ENCODE data around the gene TECPR1.
A peak's percentile ranks its signal among the peaks of the same experiment; 100 is the strongest.

TECPR1 gene, protein sequence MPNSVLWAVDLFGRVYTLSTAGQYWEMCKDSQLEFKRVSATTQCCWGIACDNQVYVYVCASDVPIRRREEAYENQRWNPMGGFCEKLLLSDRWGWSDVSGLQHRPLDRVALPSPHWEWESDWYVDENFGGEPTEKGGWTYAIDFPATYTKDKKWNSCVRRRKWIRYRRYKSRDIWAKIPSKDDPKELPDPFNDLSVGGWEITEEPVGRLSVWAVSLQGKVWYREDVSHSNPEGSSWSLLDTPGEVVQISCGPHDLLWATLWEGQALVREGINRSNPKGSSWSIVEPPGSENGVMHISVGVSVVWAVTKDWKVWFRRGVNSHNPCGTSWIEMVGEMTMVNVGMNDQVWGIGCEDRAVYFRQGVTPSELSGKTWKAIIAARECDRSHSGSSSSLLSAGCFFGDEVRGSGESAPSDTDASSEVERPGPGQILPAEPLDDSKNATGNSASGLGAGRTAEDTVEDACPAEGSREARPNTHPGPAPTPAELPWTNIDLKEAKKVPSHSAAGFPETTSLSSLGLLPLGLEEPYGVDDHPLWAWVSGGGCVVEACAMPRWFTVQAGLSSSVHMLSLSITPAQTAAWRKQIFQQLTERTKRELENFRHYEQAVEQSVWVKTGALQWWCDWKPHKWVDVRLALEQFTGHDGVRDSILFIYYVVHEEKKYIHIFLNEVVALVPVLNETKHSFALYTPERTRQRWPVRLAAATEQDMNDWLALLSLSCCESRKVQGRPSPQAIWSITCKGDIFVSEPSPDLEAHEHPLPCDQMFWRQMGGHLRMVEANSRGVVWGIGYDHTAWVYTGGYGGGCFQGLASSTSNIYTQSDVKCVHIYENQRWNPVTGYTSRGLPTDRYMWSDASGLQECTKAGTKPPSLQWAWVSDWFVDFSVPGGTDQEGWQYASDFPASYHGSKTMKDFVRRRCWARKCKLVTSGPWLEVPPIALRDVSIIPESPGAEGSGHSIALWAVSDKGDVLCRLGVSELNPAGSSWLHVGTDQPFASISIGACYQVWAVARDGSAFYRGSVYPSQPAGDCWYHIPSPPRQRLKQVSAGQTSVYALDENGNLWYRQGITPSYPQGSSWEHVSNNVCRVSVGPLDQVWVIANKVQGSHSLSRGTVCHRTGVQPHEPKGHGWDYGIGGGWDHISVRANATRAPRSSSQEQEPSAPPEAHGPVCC

DNA sequence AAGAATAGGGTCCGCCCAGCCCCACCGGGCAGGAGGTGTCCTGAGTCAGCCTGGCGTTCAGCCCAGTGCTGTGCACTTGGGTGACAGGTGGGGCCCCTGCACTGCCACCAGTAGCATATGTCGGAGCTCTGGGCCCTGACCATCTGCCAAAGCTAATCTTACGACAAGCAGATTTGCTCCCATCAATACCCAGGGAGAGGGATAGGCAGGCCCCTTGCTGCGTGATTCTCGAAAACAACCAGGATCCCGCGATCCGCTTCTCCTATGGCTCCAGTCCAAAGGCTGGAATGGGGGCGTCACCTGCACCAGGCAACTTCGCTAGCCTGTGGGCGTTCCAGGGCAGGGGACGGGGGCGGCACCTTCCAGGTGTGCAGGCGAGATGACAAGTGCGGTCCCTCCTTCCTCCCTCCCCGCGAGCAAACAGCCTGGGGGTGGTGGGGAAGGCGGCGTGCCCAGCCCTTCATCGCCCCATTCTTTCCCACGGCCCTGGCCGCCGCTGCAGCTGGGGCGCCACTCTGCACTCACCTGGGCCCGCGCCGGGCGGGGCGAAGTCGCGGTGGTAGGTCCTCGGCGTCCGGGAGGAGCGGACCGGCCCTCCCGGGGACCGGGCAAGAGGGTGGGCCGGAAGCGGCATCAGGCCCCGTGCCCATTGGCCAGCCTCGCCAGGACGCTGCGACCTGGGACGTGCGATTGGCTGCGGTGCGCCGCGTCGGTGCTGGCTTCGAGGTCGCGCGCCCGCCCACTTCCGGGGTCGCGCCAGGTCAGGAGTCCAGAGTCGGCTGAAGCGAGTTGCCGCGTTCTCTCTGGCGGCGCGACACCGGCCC is at the start of gene TECPR1:
TECPR1 (minus strand) TSS at position 632 of the 824 bp plus-strand sequence. CDS start 6,086 bp downstream, outside the sequence.
- DNase-seq (ENCODE audit: low read depth), result peak; percentile 75

DNA sequence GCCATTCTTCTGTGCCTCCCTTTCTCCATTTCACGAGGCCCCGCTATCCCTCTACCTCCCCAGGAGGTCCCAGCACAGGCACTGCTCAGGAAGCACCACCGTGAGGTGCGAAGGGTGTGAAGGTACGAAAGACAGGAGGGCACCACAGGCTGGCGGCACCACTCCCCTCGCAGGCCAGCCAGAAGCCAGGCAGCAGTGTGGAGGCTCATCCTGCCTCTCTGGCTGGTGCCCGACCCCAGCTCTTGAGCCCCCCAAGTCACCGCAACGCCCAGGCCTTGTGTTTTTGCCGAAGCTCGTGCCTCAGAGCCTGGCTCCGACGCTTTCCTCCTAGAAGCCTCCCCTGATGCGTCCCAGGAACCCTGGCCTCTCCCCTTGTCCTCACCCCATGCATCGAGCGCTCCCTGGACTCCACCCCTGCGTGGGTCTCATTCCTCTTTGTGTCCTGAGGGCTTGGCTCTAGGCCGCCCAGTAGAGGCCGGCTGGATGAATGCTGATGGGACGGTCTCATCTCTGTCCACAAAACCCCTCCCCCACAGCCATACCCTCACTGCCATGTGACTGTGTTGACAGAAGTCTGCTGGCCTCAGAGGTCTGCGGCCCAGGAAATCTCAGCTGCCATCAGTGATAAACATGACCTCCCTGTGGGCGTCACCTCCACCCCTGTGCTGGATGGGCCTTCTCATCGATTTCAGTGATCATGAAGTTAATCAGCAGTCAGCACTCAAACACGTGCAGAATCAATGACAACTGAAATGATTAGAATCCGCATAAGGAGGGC is 48.8 kb upstream of the TECPR1 start:
- DNase-seq (ENCODE audit: low read depth), result no peak

DNA sequence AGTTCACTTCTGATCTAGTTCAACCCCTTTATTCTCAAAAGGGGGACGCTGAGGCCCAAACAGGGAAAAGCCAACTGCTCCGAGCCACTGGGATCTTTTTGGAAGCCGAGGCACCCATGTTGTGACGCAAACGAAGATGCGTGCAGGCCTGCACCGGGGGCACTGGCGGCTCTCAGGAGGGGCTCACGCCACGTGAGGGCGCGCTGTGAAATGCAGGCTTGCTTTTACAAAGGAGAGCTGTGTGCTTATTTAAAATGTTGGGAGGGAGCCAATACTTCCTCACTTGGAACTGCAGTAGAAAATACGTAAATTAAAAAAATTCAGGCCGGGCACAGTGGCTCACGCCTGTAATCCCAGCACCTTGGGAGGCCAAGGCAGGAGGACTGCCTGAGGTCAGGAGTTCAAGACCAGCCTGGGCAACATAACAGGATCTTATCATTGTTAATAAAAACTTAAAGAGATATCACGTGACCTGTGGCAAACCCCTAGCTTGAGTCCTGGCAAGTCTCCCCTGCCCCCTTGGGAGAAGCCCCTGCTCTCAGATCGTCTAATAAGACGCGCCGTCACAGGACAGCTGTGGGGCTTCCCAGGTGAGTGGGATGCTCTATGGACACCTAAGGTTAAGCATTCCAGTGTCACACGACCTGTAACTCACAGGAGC is 45.7 kb upstream of the TECPR1 start:
- no peak for DNase-seq (ENCODE audit: low read depth)

DNA sequence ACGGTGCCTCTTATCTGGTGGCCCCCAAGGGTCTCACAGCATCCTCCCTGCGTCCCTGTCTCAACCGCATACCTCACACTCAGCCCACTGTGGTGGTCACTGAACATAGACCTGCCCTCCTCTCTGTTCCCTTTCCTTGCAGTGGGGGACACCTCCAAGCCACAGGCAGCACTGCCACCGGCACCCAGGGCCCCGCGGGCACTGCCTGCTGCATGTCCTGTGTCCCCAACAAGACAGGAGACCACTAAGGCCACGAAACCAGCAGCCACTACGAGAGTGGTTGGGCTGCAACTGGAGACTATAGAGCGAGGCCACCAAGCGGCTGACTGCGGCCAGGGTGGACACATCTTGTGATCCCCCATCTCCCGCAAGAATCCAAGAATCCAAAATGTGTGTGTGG is 44.8 kb upstream of the TECPR1 start:
- no peak for DNase-seq (ENCODE audit: low read depth)

DNA sequence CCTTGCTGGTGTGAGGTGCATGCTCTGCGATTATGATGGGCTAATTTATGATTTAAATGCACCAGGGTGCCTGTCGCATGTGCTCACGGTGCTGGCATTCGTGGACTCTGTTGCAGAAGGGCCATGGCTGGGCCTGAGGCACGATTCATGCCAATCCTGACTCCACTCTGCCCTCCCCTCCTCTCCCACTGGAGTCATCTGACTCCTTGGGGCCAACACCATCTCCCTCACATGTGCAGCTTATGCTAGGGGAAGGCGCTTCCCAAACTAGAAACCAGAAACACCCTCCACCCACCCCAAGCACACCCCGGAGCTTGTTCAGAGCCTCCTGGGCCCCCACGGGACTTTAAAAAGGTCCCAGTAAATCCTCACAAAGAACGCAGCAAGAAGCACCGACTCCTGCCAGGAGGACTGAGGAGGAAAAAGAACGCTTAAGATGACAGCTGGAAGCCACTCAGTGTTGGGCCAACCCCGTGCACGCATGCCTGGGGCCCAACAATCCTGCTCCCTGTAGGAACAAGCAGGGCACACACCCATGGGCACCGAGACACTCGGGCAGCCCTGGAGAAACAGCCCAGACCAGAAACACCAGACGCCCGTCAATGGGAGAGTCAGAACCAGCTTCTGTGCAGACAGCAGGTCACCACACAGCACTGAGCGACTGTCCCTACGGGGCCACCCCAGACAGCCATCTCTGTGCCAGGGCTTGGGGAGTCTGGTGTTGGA is 43.6 kb upstream of the TECPR1 start:
- no peak for DNase-seq (ENCODE audit: low read depth)

DNA sequence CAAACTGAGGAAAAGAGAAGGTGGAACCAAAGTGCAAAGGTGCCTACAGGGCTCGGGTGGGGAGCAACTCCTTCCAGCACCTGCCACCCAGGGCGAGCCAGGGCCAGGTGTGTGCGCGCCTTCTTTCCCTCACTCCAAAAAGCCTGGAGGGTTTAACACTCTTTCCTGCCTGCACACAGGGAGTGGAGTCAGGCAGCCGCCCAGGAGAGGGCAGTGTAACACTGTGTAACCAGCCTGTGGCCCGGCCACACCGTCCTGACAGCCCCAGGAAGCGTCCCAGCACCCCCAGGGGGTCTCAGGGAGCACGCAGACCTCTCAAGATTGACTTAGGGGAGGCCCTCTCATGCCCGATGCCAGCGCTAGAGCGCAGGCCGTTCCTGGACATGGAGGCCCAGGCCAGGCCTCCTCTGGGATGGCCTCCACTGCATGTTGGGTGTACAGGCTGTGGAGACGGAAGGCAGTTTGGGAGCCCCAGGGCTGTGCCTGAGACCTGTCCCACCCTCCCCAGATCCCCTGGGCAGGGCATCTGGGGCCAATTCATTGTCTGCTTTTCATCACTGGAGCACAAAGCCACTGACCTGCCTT is 42.9 kb upstream of the TECPR1 start:
- no peak for DNase-seq (ENCODE audit: low read depth)

DNA sequence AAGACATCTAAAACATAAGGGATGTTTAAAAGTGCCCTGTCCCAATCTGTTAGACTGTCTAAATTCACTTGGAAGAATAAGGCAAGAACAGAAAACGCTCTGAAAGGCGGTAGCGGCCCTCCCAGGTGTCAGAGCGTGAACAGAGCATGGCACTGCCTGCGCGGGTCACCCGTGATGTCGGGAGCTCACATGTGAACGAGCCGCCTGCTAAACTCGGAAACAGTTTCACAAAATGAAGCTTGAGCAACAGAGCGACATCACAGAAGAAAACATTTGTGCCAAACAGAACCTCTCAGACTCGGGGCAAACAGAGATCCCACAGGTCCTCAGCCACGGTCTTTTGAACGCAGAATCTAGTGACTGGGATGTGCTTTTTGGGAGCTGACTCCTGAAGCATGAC is 42.3 kb upstream of the TECPR1 start:
- DNase-seq (ENCODE audit: low read depth), result no peak

DNA sequence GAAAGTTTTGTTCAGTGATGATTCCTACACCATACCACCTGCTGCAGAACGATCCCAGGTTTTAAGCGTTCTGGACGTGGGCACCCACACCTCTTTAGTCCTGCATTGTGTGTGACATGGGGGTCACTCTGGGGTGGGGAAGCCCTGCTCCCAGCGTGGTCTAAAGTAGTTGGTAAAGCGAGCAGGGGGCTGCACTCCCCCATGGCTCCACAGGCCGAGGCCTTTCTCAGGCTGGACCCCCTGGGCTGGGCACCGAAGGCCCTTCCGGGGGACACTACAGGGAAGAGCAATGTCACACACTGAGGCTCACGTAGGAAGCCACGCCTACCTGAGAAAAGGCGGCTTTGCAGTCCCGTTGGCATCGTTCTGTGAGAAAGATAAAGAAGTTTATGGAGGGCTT is 41.7 kb upstream of the TECPR1 start:
- DNase-seq (ENCODE audit: low read depth), result no peak

DNA sequence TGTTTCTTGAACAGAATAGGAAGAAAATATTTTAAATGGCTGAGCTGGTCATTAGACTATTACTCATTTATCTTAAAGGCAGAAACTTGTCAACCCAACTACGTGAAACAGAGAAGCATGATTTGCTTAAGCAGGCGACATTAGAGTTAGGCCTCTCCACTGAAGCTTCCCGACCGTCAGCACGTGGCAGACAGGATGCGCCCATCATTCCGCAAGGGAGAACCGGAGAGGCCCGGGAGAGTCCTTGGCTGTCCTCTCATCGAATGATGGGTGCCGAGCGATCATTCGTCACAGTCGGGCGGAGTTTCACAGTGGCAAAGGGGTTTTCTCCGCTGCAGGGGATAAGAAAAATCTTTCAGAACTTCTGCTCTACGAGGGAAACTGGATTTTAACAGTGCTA is 41.2 kb upstream of the TECPR1 start:
- DNase-seq (ENCODE audit: low read depth), result no peak

DNA sequence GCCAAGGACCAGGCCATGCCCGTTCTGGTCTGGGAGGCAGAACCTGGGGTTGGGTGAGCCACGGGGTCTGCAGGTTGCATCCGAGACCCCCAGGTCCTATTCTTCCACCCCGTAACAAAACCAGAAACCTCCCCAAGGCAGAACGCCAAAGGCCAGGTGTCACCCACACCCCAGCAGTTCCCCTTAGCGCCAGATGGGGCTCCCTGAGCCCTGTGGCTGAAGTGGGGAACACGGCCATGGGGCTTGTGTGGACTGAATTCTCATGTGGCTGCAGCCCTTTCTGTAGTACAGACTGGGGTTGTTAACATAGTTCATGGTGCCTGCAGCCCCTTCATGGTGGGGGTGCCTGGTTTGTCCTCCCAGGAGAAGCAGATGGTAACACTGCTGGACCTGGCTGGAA is 39.7 kb upstream of the TECPR1 start:
- DNase-seq (ENCODE audit: low read depth), result no peak

DNA sequence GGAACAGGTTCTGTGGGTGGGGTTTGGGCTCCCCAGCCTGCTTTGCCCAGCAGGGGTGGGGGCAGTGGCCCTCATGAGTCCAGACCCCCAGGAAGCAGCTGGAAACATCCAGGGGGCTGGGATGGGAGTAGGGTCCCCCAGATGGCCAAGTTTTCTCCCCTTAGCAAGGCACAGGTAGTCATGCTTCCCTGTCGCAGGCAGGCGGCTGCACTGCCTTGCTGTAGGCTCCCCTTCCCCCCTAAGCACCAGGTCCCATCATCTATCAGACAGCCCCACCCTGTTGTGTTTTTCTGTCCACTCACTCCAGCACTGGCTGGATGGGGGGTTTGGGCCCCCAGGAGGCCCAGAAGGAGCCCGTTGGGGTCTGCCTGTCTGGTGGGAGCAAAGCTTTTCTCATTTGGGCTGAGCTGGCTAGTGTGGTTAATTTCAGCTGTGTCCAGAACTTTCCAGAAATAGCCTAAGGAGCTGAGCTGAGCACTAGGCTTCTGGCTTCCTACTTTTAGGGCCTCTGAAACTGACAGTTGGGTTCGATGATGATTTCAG is 37.4 kb upstream of the TECPR1 start:
- DNase-seq (ENCODE audit: low read depth), result no peak

DNA sequence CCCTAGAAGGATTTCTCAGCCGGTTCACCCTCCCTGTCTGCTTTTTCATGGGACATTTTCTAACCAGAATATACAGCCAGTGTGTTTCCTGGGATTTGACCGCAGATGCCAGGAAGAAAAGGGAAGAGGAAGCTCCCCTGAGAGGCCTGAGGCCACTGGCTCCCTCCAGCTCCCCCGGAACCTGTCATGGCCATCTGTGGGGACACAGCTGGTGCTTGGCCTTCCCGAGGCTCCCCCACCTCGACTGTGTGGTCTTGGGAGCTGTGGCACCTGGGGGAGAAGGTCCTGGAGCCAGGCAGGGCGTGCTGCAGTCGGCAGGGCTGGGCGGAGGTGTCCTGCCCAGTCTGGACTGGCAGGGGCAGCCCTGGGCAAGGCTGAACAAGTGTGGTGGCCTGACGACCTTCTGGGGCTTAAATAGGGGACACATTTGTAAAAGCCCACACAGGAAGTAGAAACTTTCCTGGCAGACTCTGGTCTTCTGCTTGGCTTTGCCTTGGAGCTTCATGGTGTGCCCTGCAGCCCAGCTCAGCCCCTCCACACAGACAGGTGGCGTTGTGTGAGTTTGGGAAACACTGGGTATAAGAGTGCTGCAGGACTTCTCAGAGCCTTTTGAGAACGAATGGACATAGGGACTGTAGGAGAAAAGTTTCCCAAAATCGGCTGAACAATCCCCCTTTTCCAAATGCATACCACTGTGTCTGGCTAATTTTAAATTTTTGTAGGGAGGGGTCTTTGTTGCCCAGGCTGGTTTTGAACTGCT is 36.2 kb upstream of the TECPR1 start:
- no peak for DNase-seq (ENCODE audit: low read depth)

DNA sequence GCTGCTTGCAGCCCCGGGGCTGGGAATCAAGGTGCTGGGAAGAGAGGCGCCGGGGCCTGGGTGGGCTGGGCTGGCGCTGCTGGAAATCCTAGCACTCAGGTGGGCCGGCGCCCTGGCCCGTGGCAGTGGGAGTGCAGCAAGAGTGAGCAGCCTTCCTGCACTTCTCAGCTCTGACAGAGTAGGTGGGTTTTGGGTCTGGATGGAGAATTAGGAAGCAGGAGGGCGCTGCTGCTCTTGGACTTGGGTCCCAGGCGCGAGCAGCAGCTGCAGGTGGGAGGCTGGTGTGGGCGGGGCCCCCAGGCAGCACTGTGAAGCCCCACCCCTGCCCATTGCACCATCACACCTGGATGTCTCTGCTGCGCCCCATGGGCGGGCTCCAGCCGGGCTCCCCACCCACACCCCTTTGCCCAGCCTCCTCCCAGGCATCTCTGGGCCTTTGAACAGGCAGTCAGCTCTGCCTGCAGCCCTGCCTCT is 35.5 kb upstream of the TECPR1 start:
- DNase-seq (ENCODE audit: low read depth), result no peak

DNA sequence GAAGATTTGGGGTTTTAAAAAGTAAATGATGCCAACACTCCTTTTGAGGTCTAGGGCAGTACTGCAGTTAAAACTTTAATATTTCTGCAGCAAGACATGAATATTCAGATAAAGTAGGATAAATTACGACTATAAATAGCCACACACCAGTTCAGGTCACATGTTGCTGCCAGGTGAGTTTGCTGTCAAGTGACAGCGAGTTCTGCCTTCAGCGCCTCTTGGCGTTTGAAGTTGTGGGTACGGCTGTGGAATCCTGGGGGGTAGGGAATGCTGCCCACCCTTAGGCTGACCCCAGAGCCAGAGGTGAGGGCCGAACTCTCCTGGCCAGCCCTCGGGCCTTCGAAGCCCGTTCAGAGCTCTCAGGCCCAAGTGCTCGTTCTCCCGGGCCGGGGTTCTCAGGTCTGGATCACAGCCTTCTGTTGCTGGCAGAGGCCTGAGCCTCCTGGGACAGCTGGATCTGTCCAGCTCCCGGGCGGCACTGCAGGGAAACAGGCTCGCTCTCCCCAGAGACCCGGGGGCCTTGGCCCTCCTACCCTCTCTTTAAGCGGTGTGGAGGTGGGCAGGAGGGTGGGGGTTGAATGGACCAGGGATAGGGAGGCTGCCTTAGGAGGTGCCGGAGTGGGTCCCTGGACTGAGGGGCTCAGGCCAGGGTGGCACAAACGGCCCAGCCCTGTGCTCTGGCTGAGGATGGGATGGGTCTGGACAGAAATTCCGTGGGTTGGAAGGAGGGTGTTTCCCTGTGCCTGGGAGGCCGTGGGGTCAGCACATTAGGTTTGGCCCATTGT is 34.9 kb upstream of the TECPR1 start:
- no peak for DNase-seq (ENCODE audit: low read depth)

DNA sequence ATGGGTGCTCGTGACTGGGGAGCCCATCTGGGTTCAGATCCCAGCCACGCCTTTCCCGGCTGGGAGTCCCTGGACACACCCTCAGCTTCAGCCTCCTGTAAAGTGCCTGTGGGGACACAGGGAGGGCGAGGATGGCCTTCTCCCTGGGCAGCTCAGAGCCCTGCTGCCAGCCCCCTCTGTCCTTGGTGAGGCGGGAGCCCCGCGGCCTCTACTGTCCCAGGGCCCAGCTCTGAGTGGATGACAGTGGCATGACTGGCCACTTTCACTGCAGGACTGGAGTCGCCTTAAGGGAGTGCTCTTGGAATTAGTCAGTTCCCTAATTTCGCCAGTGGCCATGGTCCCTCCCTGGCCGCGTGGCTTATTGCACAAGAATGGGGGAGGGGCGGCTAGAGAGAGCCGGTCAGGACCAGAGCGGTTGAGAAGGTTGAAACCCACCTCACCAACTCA is 34.1 kb upstream of the TECPR1 start:
- no peak for DNase-seq (ENCODE audit: low read depth)

DNA sequence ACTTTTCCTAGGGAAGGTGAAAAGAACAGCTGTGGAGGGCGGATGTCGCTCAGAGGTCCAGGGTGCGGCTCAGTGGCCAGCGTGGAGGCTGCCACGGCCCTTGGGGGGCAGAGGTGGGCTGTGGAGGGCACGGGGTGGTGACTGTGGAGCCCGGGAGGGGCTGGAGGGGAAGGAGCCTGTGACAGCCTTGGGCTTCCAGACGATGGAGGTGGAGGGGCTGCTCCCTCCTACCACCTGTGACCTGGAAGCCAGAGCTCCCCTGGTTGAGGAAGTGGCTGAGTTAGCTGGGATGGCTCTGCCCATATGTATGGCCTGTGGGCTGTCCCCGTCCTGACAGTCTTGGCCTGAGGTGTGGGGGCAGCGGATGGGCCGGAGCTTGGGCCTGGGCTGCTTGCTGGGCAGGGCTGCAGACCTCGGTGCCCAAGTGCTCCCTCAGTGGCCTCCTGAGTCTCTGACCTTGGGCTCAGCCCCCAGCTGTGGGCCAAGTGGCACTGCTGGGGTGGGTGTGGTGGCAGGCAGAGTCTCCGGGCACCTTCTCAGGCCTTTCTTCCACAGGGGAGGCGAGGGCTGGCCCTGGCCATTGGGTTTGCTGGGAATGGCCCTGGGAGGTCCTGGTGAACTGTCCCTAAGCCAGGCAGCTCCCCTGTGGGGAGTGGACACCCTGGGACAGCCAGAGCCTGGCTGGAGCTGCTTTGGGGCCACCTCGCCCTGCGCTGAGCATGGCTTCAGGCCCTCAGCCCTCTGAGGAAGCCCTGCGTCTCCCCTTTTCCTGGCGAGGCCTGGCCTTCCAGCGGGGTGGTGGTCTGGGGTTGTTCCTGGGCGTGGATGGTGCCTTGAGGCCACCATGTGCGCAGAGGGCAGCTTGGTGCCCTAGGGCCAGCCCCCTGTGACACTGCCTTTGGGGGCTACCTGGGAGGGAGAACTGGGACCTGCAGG is 33.4 kb upstream of the TECPR1 start:
- no peak for DNase-seq (ENCODE audit: low read depth)

Data from stimulated activated CD8-positive, alpha-beta memory T cell treated with anti-CD3 and anti-CD28 coated beads, Interleukin-7, amount 100 ng/mL, for 24 hours (primary cell).